ENCODE results near the gene PCSK7.

PCSK7 gene

DNA sequence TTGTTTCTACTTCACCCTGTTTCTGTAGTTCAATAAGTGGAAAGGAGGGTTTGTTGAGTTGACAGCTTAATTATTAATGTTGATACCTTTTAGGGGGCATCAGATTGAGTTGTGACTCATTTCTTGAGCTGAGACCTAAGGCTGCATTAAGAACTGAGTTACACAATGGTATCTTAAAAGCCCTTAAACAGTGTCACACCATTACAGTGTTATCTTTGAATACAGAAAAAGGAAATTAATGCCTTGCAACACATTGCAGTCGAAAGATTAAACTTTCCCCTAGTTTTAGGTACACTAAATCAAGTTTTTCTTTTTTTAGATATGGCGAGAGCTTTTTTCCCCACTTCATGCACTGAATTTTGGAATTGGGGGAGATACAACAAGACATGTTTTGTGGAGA lies 71.0 kb downstream of the PCSK7 start:
- no peak for DNase-seq (ENCODE audit: low read depth in 2 of 2)

GRCh38 chr11:117159892-117160291 lies 72.0 kb downstream of the PCSK7 start:
- DNase-seq (ENCODE audit: low read depth in 2 of 2) = no peak

- no peak for DNase-seq (ENCODE audit: low read depth in 2 of 2)
Measured at GRCh38 chr11:117157507-117157906, 74.4 kb downstream of the PCSK7 start.

GRCh38 chr11:117154468-117154867 lies 77.4 kb downstream of the PCSK7 start:
- DNase-seq (ENCODE audit: low read depth in 2 of 2) = no peak

Data from stimulated activated CD4-positive, alpha-beta T cell treated with anti-CD3 and anti-CD28 coated beads, Interleukin-12 subunit alpha, Interleukin-12 subunit beta, amount 100 ng/mL, for 24 hours (primary cell).